ENCODE data around the gene UGT1A6. TPM values are rescaled to one million over a fixed set of nuclear protein-coding genes. Genes with fewer than 3 reads are reported as not detected.
A peak's percentile ranks its signal among the peaks of the same experiment; 100 is the strongest.
"Not testable (repeated sequence)": the region's sequence is repeated elsewhere in the genome, so short reads cannot be mapped to it uniquely, and the experiment has no call there.

Gene UGT1A6
- not detected for polyA plus RNA-seq (2013, experiment 1 of 2; ENCODE audit: insufficient read length)
- polyA plus RNA-seq (2013, experiment 2 of 2; ENCODE audit: insufficient read length), result not detected

- DNase-seq, result no peak
Observed at GRCh38 chr2:233692648-233693047, at the start of gene UGT1A6. TSS of gene UGT1A6 (plus strand) at chr2:233692890. CDS start at chr2:233693005, 115 bp downstream.

- no peak for DNase-seq
Observed at GRCh38 chr2:233643128-233643527, 49.6 kb upstream of the UGT1A6 start.

GRCh38 chr2:233646033-233646432 lies 46.7 kb upstream of the UGT1A6 start:
- not testable (repeated sequence) for DNase-seq

- DNase-seq, result no peak
Observed at GRCh38 chr2:233650981-233651380, 41.7 kb upstream of the UGT1A6 start.

GRCh38 chr2:233651430-233651829 lies 41.3 kb upstream of the UGT1A6 start:
- DNase-seq, result no peak

GRCh38 chr2:233654501-233654900 lies 38.2 kb upstream of the UGT1A6 start:
- DNase-seq, result no peak

- DNase-seq, result no peak
Observed at GRCh38 chr2:233655043-233655442, 37.6 kb upstream of the UGT1A6 start.

- not testable (repeated sequence) for DNase-seq
Observed at GRCh38 chr2:233655943-233656342, 36.7 kb upstream of the UGT1A6 start.

- DNase-seq, result no peak
Observed at GRCh38 chr2:233656443-233656842, 36.2 kb upstream of the UGT1A6 start.

- no peak for DNase-seq
Observed at GRCh38 chr2:233658610-233659009, 34.1 kb upstream of the UGT1A6 start.

GRCh38 chr2:233663911-233664310 lies 28.8 kb upstream of the UGT1A6 start:
- DNase-seq, result no peak

GRCh38 chr2:233668605-233669260 lies 24.0 kb upstream of the UGT1A6 start:
- DNase-seq, result no peak

- DNase-seq, result no peak
Observed at GRCh38 chr2:233671290-233672161, 21.2 kb upstream of the UGT1A6 start, which contains the start of gene UGT1A9. TSS of gene UGT1A9 (plus strand) at chr2:233671898. CDS start at chr2:233671935, 37 bp downstream.

GRCh38 chr2:233672886-233673285 lies 19.8 kb upstream of the UGT1A6 start:
- DNase-seq, result no peak

GRCh38 chr2:233673896-233674295 lies 18.8 kb upstream of the UGT1A6 start:
- DNase-seq, result no peak

- no peak for DNase-seq
Observed at GRCh38 chr2:233674314-233674713, 18.4 kb upstream of the UGT1A6 start.

GRCh38 chr2:233674995-233675394 lies 17.7 kb upstream of the UGT1A6 start:
- DNase-seq, result no peak

GRCh38 chr2:233676046-233676445 lies 16.6 kb upstream of the UGT1A6 start:
- DNase-seq, result peak; percentile 75

- DNase-seq, result no peak
Observed at GRCh38 chr2:233679196-233679595, 13.5 kb upstream of the UGT1A6 start.

- DNase-seq, result no peak
Observed at GRCh38 chr2:233680361-233681045, 12.2 kb upstream of the UGT1A6 start.

- DNase-seq, result no peak
Observed at GRCh38 chr2:233681521-233682099, 11.1 kb upstream of the UGT1A6 start, which contains the start of gene UGT1A7. TSS of gene UGT1A7 (plus strand) at chr2:233681901. CDS start at chr2:233681938, 37 bp downstream.

GRCh38 chr2:233684640-233685039 lies 8.1 kb upstream of the UGT1A6 start:
- DNase-seq, result no peak

Measured in fibroblast of skin of back (primary cell).